HUES6 (cell line): ENCODE measurements around the gene HIGD2B.
"Not testable (repeated sequence)": the region's sequence is repeated elsewhere in the genome, so short reads cannot be mapped to it uniquely, and the experiment has no call there.

ENCODE experiments used
- H3K27ac ChIP-seq: 2 replicates; pipeline ENCODE4 v1.7.0; 2013; ENCODE audit warnings: low read depth, mild to moderate bottlenecking, low read length, inconsistent platforms
- H3K27me3 ChIP-seq: 2 replicates; pipeline ENCODE4 v1.6.1; 2013; ENCODE audit warnings: low read length; ENCODE audit not compliant: control insufficient read depth, insufficient read depth
- H3K36me3 ChIP-seq: 2 replicates; pipeline ENCODE4 v1.6.1; 2013; ENCODE audit warnings: low read length; ENCODE audit not compliant: control insufficient read depth, insufficient read depth
- H3K4me1 ChIP-seq: 2 replicates; pipeline ENCODE4 v1.6.1; 2013; ENCODE audit warnings: low read length; ENCODE audit not compliant: control insufficient read depth, insufficient read depth
- H3K4me3 ChIP-seq: 2 replicates; pipeline ENCODE4 v1.5.1; 2013; ENCODE audit warnings: low read depth, low read length
- H3K9ac ChIP-seq: one replicate; pipeline ENCODE4 v1.6.1; 2013; ENCODE audit warnings: mild to moderate bottlenecking, low read length
- H3K9me3 ChIP-seq: 2 replicates; pipeline ENCODE4 v1.6.1; 2013; ENCODE audit warnings: low read depth, low read length; ENCODE audit not compliant: control insufficient read depth, insufficient read depth

Gene HIGD2B

DNA sequence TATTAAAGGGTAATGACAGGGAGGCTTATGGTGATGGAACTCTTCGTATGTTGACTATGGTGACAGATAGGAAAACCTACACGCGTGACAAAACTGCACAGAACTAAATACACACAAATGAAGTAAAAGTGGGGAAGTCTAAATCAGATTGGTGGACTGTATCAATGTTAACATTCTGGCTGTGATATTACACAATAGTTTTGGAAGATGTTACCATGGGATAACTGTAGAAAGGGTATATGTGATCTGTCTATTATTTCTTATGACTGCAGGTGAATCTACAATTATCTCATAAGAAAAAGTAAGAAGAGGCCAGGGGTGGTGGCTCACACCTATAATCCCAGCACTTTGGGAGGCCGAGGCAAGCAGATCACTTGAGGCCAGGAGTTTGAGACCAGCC, 9.1 kb downstream of the HIGD2B start:
- no peaks in the 10 kb centered on the region for H3K9me3 ChIP-seq
- H3K4me3 ChIP-seq, result no peak overlapping the region
- no peaks in the 10 kb centered on the region for H3K27me3 ChIP-seq
- no peak overlapping the region for H3K27ac ChIP-seq
- no peak overlapping the region for H3K9ac ChIP-seq
- no peaks in the 10 kb centered on the region for H3K36me3 ChIP-seq
- peaks cover under 1% of the 10 kb centered on the region for H3K4me1 ChIP-seq

DNA sequence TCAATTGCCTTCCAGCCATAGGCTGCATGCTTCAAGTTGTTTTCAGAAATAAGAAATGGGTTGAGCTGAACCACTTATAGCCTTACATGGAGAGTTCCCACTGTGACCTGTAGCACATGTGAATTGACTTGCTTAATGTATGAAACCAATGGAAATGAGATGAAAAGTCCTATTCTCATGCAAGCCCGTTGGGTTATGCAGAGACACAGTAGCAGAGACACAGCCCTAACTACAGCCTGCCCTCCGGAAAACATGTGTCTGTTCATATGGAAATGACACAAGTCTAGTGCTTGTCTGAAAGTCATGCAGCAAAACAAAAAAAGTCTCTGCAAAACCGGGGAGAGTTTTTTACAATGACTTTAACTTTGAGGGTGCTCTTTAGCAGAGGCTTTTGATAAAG, 14.5 kb downstream of the HIGD2B start:
- Histone ChIP-seq H3K9ac (no peak overlapping the region), H3K27me3 (no peaks in the 10 kb centered on the region), H3K4me1 (peaks cover 11% of the 10 kb centered on the region), H3K4me3 (peak overlapping the region; percentile 63), H3K27ac (peak overlapping the region; percentile 65; the same call in 1 of the 2 replicates), H3K36me3 (no peaks in the 10 kb centered on the region), H3K9me3 (no peaks in the 10 kb centered on the region)

DNA sequence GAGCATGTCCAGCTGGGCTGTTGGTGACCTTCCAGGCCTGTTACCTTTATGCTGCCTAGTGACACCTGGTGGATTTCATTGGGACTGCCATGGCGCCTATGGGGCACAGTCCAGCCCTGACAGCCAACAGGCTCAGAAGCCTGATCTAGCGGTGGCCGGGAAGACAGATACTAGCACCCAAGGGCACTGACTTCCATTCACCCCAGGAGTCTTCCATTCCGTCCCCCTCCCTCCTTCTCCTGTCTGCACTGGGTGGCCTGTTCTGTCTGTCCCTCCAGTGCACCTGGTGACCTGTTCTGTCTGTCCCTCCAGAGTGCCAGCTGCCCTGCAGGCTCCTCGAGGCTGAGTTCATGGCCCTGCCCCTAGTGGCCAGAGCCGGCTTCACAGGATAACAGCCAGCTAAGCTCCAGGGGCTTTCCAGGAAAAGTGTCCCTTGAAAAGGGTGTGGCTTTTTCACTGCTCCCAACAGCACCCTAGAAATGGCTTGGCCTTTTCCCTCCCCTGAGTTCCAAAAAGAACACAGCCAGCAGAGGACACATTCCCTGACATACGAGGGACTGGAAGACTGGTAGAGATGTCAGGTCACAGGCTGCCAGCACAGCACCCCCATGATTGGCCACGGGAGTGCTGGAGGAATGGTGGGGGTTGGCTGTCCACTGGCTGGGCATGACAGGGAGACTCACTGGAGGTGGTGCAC, 15.2 kb downstream of the HIGD2B start:
- not testable (repeated sequence) for H3K27ac ChIP-seq, H3K9me3 ChIP-seq, H3K9ac ChIP-seq, H3K36me3 ChIP-seq, H3K27me3 ChIP-seq
- Histone ChIP-seq H3K4me3 (peak overlapping the region; percentile 63), H3K4me1 (peaks cover 11% of the 10 kb centered on the region)

DNA sequence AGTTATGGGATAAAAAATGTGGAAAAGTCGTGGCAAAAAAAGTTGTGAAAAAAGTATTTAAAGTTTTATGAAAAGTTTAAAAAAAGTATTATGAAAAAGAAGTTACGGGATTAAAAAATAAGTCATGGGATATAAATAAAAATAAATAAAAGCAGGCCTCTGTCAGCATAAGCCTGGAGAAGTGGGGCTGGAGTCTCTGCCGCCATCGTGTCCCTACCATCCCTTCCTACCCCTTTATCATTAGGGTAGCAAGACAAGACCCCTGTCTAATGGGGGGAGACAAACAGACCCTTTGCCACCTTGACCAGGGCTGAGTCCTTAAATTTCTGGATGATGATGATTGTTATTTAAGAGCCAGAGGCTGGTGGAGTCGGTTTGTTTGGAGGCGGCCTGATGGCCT, 16.2 kb downstream of the HIGD2B start:
- not testable (repeated sequence) for H3K27ac ChIP-seq, H3K9me3 ChIP-seq, H3K27me3 ChIP-seq, H3K36me3 ChIP-seq, H3K9ac ChIP-seq, H3K4me3 ChIP-seq
- peaks cover 11% of the 10 kb centered on the region for H3K4me1 ChIP-seq

DNA sequence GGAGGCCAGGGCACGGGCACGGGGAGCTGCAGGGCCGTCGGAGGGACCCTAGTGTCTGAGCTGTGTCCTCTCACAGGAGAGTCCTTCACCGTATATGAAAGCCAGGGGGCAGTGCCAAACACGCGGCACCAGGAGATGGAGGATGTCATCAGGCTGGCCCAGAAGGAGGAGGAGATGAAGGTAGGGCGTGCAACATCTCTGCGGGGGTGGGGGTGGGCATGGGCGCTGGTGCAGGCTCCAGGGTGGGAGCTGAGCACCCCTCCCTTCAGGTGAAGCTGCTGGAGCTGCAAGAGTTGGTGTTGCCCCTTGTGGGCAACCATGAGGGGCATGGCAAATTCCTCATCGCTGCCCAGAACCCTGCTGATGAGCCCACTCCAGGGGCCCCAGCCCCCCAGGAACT, 20.3 kb downstream of the HIGD2B start:
- not testable (repeated sequence) for H3K27ac ChIP-seq, H3K4me1 ChIP-seq, H3K9me3 ChIP-seq, H3K4me3 ChIP-seq, H3K9ac ChIP-seq, H3K27me3 ChIP-seq, H3K36me3 ChIP-seq

DNA sequence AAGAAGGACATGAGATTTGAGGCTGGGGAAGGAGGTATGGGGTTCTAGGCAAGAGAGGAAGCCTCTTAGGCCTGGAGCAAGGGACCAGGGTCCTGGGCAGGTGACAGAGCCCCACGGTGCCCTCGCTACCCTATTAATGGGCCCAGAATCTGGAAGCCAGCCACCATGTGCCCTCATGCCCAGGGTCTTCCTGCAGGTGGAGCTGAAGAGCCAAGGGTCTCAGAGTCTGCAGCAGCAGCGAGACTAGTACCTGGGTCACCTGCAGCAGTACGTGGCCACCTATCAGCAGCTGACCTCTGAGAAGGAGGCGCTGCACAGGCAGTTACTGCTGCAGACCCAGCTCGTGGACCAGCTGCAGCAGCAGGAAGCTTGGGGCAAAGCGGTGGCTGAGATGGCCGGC, 22.1 kb downstream of the HIGD2B start:
- H3K27ac ChIP-seq, H3K27me3 ChIP-seq, H3K9ac ChIP-seq, H3K36me3 ChIP-seq, H3K4me1 ChIP-seq, H3K4me3 ChIP-seq, H3K9me3 ChIP-seq: not testable (repeated sequence)

DNA sequence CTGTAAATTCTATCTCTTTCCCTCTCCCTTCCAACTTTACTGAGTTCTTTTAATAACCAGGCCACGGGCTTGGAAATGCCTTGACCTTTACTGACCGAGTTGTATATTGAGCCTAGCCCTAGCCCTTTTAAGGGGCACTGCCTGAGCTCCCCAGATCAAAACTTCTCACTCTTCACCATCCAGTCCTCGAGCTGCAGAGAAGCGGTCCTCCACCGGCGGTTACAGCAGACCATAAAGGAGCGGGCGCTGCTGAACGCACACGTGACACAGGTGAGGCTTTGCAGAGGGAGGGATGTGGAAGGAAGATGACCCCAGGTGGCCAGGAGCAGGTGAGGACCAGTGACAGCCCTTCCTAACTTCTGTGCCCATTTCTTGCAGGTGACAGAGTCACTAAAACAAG, 24.9 kb downstream of the HIGD2B start:
- not testable (repeated sequence) for H3K9me3 ChIP-seq, H3K9ac ChIP-seq, H3K27ac ChIP-seq, H3K4me1 ChIP-seq, H3K36me3 ChIP-seq, H3K4me3 ChIP-seq, H3K27me3 ChIP-seq

DNA sequence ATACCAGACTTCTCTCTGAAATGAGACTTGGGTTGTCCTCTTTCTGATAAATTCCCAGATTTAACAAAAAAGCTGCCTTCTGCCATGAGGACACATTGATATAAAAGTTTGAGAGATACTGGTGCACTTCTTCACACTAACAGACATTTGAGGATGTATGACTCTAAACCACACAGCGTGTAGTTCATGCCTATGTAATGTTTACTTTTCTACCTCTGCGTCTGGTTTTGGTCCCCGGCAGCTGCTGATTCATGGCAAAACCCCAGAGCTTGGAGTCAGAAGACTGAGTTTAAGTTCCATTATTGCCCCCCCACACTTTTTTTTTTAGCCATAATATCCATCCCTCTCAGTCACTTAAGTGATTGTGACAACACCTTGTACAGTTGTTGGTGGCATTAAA, 30.0 kb downstream of the HIGD2B start:
- not testable (repeated sequence) for H3K36me3 ChIP-seq, H3K4me3 ChIP-seq, H3K9ac ChIP-seq, H3K27me3 ChIP-seq, H3K4me1 ChIP-seq, H3K9me3 ChIP-seq, H3K27ac ChIP-seq

DNA sequence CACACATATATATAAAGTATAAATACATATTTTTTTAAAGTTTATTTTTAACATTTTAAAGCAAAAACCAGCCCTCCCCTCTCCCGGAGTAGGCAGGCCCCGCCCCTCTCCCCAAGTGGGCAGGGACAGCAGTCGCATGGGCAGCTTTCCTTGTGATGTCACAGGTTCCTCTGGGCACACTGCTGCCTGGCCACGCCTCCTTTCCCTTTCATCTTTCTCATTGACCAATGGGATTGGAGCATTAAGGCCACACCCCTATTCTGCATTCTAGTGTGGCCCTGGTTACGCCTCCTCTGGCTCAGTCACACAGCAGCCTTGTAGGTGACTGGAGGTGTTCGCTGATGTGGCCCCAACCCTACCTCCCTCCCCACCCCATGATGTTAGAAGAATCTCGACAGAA, 31.6 kb downstream of the HIGD2B start, which contains the start of gene GOLGA6B:
TSS of gene GOLGA6B (plus strand) at position 301 of the 400 bp plus-strand sequence. CDS start at position 342, 41 bp downstream.
- H3K4me3 ChIP-seq, H3K4me1 ChIP-seq, H3K9me3 ChIP-seq, H3K9ac ChIP-seq, H3K27me3 ChIP-seq, H3K27ac ChIP-seq, H3K36me3 ChIP-seq: not testable (repeated sequence)

DNA sequence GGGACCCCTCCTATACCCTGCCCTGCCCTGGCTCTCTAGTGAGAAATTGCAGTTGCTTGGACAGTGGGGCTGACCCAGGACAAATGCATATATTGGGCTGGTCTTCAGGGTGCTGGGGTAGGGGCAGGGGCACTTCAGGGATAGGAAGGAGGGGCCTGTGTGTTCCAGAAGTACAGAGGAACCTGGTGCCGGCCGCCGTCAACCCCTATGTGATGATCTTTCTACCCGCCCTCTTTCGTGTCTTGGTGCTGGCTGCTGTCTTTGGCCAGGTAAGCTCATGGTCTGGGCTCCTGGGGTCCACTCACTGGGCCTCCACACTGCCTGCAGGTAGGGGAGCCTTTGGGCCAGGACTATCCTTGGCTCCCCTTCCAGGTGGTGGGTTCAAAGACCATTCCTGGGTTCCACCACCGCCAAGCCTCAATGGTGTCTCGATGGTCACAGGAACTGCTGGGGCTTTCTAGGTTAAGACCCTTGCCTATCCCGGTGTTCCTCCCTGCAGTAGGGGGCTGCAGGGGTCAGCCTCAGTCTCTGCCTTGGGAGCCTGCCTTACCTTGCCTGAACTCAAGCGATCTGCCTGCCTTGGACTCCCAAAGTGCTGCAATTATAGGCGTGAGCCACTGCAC, 37.2 kb downstream of the HIGD2B start:
- H3K4me1 ChIP-seq, H3K4me3 ChIP-seq, H3K27ac ChIP-seq, H3K9ac ChIP-seq, H3K27me3 ChIP-seq, H3K9me3 ChIP-seq, H3K36me3 ChIP-seq: not testable (repeated sequence)

DNA sequence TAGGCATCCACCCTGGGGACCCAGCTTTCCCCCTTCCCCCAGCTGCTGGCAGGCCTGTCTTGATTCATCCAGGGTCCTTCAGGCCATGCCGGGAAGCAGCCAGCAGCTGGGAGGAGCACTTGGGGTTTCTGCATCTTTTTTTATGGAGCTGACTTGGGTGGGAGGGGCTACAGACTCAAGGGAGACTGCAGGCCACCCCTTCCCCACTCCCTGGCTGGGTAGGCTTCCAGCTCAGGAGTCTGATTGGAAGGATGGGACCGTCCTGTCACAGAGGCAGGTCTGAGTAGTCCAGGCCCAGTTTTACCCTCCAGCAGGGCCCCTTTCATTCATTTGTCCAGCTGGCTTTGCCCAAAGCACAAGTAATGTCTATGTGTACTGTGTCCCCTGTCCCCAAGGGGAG, 43.7 kb downstream of the HIGD2B start:
- H3K9me3 ChIP-seq, H3K9ac ChIP-seq, H3K27ac ChIP-seq, H3K4me3 ChIP-seq, H3K4me1 ChIP-seq, H3K36me3 ChIP-seq, H3K27me3 ChIP-seq: not testable (repeated sequence)
